Measurements from ENCODE around the gene MRPL45. TPM values are rescaled to one million over a fixed set of nuclear protein-coding genes. Genes with fewer than 3 reads are reported as not detected.

Gene MRPL45
- total and polyA plus RNA-seq, 2 experiments from 2014 or later, result 42.6 to 63.9 TPM

- TF ChIP-seq, protein P1, sequence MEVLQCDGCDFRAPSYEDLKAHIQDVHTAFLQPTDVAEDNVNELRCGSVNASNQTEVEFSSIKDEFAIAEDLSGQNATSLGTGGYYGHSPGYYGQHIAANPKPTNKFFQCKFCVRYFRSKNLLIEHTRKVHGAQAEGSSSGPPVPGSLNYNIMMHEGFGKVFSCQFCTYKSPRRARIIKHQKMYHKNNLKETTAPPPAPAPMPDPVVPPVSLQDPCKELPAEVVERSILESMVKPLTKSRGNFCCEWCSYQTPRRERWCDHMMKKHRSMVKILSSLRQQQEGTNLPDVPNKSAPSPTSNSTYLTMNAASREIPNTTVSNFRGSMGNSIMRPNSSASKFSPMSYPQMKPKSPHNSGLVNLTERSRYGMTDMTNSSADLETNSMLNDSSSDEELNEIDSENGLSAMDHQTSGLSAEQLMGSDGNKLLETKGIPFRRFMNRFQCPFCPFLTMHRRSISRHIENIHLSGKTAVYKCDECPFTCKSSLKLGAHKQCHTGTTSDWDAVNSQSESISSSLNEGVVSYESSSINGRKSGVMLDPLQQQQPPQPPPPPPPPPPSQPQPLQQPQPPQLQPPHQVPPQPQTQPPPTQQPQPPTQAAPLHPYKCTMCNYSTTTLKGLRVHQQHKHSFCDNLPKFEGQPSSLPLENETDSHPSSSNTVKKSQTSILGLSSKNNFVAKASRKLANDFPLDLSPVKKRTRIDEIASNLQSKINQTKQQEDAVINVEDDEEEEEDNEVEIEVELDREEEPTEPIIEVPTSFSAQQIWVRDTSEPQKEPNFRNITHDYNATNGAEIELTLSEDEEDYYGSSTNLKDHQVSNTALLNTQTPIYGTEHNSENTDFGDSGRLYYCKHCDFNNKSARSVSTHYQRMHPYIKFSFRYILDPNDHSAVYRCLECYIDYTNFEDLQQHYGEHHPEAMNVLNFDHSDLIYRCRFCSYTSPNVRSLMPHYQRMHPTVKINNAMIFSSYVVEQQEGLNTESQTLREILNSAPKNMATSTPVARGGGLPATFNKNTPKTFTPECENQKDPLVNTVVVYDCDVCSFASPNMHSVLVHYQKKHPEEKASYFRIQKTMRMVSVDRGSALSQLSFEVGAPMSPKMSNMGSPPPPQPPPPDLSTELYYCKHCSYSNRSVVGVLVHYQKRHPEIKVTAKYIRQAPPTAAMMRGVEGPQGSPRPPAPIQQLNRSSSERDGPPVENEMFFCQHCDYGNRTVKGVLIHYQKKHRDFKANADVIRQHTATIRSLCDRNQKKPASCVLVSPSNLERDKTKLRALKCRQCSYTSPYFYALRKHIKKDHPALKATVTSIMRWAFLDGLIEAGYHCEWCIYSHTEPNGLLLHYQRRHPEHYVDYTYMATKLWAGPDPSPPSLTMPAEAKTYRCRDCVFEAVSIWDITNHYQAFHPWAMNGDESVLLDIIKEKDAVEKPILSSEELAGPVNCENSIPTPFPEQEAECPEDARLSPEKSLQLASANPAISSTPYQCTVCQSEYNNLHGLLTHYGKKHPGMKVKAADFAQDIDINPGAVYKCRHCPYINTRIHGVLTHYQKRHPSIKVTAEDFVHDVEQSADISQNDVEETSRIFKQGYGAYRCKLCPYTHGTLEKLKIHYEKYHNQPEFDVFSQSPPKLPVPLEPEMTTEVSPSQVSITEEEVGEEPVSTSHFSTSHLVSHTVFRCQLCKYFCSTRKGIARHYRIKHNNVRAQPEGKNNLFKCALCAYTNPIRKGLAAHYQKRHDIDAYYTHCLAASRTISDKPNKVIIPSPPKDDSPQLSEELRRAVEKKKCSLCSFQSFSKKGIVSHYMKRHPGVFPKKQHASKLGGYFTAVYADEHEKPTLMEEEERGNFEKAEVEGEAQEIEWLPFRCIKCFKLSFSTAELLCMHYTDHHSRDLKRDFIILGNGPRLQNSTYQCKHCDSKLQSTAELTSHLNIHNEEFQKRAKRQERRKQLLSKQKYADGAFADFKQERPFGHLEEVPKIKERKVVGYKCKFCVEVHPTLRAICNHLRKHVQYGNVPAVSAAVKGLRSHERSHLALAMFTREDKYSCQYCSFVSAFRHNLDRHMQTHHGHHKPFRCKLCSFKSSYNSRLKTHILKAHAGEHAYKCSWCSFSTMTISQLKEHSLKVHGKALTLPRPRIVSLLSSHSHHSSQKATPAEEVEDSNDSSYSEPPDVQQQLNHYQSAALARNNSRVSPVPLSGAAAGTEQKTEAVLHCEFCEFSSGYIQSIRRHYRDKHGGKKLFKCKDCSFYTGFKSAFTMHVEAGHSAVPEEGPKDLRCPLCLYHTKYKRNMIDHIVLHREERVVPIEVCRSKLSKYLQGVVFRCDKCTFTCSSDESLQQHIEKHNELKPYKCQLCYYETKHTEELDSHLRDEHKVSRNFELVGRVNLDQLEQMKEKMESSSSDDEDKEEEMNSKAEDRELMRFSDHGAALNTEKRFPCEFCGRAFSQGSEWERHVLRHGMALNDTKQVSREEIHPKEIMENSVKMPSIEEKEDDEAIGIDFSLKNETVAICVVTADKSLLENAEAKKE (CRISPR knock-in tag; IDR thresholded peaks at IDR 0.05), result no peak
These were observed 41.1 kb downstream of the MRPL45 start (continued) for GRCh38 chr17:38338053-38338452.

GRCh38 chr17:38338535-38338934 lies 41.6 kb downstream of the MRPL45 start:
- H3K9me3 Mint-ChIP-seq, result no peaks in the 10 kb centered on the region
- no peaks in the 10 kb centered on the region for H3F3A ChIP-seq (replicated peaks; ENCODE audit: low read depth)
- peaks cover 25% of the 10 kb centered on the region for H3K4me1 Mint-ChIP-seq
- no peaks in the 10 kb centered on the region for H3K27me3 ChIP-seq (ENCODE audit: insufficient read depth)
- peaks cover 7% of the 10 kb centered on the region for H3K4me1 ChIP-seq (ENCODE audit: insufficient read depth)
- no peaks in the 10 kb centered on the region for H3K36me3 ChIP-seq (ENCODE audit: insufficient read depth)
- no peaks in the 10 kb centered on the region for H3K36me3 Mint-ChIP-seq (ENCODE audit: low read depth)
- H2AFZ ChIP-seq, result no peak overlapping the region
- ATAC-seq (no peak), DNase-seq (ENCODE audit: low spot score) (no peak)
- H3K9me2 ChIP-seq (ENCODE audit: insufficient read depth), result no peaks in the 10 kb centered on the region
- no peaks in the 10 kb centered on the region for H4K20me1 ChIP-seq (replicated peaks; ENCODE audit: insufficient read depth)
- H3K27ac Mint-ChIP-seq, result no peak overlapping the region
- no peaks in the 10 kb centered on the region for H3K79me2 ChIP-seq (replicated peaks; ENCODE audit: insufficient read depth)
- no peak overlapping the region for H3K4me3 Mint-ChIP-seq
- H3K27ac ChIP-seq (ENCODE audit: low read depth), result no peak overlapping the region
- no peak overlapping the region for H3K4me2 ChIP-seq
- H3K27me3 Mint-ChIP-seq (ENCODE audit: insufficient read depth, low read depth, poor library complexity), result peaks cover 12% of the 10 kb centered on the region
- H3K4me3 ChIP-seq, result no peak overlapping the region
- no peak for TF ChIP-seq JUNB (IDR thresholded peaks at IDR 0.05; ENCODE audit: unreplicated experiment)
- TF ChIP-seq ZNF114 (CRISPR knock-in tag; IDR thresholded peaks at IDR 0.05), result no peak
- TF ChIP-seq, protein P1 (CRISPR knock-in tag; IDR thresholded peaks at IDR 0.05), result no peak
- no peak for TF ChIP-seq NANOG (IDR thresholded peaks at IDR 0.05; ENCODE audit: borderline replicate concordance)
- no peak for TF ChIP-seq ZNF331 (CRISPR knock-in tag; IDR thresholded peaks at IDR 0.05; ENCODE audit: low read depth)
- no peak for TF ChIP-seq CTCF (conservative IDR thresholded peaks at IDR 0.05; ENCODE audit: low read depth in 2 of 2)
- TF ChIP-seq POLR2AphosphoS5 (IDR thresholded peaks at IDR 0.05; ENCODE audit: low read depth), result no peak
- no peak for TF ChIP-seq EZH2 (IDR thresholded peaks at IDR 0.05; ENCODE audit: low read depth, unreplicated experiment)
- TF ChIP-seq EZH2phosphoT487 (IDR thresholded peaks at IDR 0.05; ENCODE audit: unreplicated experiment), result no peak

All from GM23338 (cell line).